Fibroblast of lung (primary cell): ENCODE measurements around the gene COL8A1. TPM values are rescaled to one million over a fixed set of nuclear protein-coding genes. Genes with fewer than 3 reads are reported as not detected.
A peak's percentile ranks its signal among the peaks of the same experiment; 100 is the strongest.

ENCODE experiments used
- DNase-seq, 2 donors: peaks; one replicate each; pipeline versions ENCODE4 v3.0.0 to v3.0.0-alpha.2; 2010; ENCODE audit warnings: low read depth in 2 of 2
- H2AFZ ChIP-seq: 2 replicates; pipeline ENCODE4 v1.5.1; 2012; ENCODE audit warnings: low read length, control low read depth, inconsistent platforms
- H3K27ac ChIP-seq: 2 replicates; pipeline ENCODE4 v1.5.1; 2011; ENCODE audit warnings: low read length, control low read depth; ENCODE audit not compliant: insufficient read depth
- H3K27me3 ChIP-seq: 2 replicates; pipeline ENCODE4 v1.5.1; 2011; ENCODE audit warnings: mild to moderate bottlenecking, low read length; ENCODE audit not compliant: control insufficient read depth, insufficient read depth
- H3K36me3 ChIP-seq: 2 replicates; pipeline ENCODE4 v1.5.1; 2011; ENCODE audit warnings: low read length; ENCODE audit not compliant: control insufficient read depth, insufficient read depth
- H3K4me1 ChIP-seq: 2 replicates; pipeline ENCODE4 v1.5.1; 2011; ENCODE audit warnings: low read length; ENCODE audit not compliant: control insufficient read depth, insufficient read depth; ENCODE audit errors: extremely low read depth
- H3K4me2 ChIP-seq: 2 replicates; pipeline ENCODE4 v1.5.1; 2011; ENCODE audit warnings: low read length, control low read depth; ENCODE audit not compliant: insufficient read depth; ENCODE audit errors: extremely low read depth
- H3K4me3 ChIP-seq, 4 experiments: fragments of 200-600 bp in 1 of 4; sonication (generic) in 1 of 4; replicated peaks in 1 of 4; 2 replicates each; pipeline ENCODE4 v1.5.1; 2011 to 2016; ENCODE audit warnings: low read length in 4 of 4, low read depth in 3 of 4, mild to moderate bottlenecking in 3 of 4, control low read depth in 2 of 4, inconsistent platforms in 1 of 4, mixed read lengths in 1 of 4; ENCODE audit not compliant: insufficient read depth in 1 of 4; ENCODE audit errors: control extremely low read depth in 1 of 4
- H3K79me2 ChIP-seq: 2 replicates; pipeline ENCODE4 v1.5.1; 2012; ENCODE audit warnings: mild to moderate bottlenecking, low read length, inconsistent platforms; ENCODE audit not compliant: control insufficient read depth, insufficient read depth
- H3K9ac ChIP-seq: 2 replicates; pipeline ENCODE4 v1.5.1; 2011; ENCODE audit warnings: mild to moderate bottlenecking, low read length, control low read depth; ENCODE audit not compliant: insufficient read depth
- H3K9me3 ChIP-seq: 2 replicates; pipeline ENCODE4 v1.5.1; 2012; ENCODE audit warnings: low read depth, low read length; ENCODE audit not compliant: control insufficient read depth, insufficient read depth
- H4K20me1 ChIP-seq: 2 replicates; pipeline ENCODE4 v1.5.1; 2011; ENCODE audit warnings: low read length; ENCODE audit not compliant: control insufficient read depth, insufficient read depth; ENCODE audit errors: extremely low read depth
- EZH2 ChIP-seq: IDR thresholded peaks from 2 replicates; pipeline ENCODE4 v1.5.1; 2012; ENCODE audit warnings: low read length, control low read depth, mild to moderate bottlenecking; ENCODE audit errors: missing control alignments
- polyA plus RNA-seq, 2 donors: library from polyadenylated mRNA; depleted of rRNA in 1 of 2; stranded (reverse) in 1 of 2; unstranded in 1 of 2; fragments of >200 nt; gene quantifications; 2 replicates each; pipeline ENCODE4 v1.2.1, GENCODE V29; 2011 to 2012; ENCODE audit warnings: missing spikeins in 1 of 2
- total RNA-seq: library from RNA; depleted of rRNA; stranded (reverse); fragments of >200 nt; gene quantifications from 2 replicates; pipeline ENCODE4 v1.2.1, GENCODE V29; 2014
- TF ChIP-seq, protein P1 (sequence below), 2 donors: IDR thresholded peaks in 1 of 2; conservative IDR thresholded peaks in 1 of 2; 1 replicate in 1 of 2; 2 replicates in 1 of 2; pipeline ENCODE4 v1.5.1; 2011 to 2012; ENCODE audit warnings: low read length in 2 of 2, control low read depth in 1 of 2, inconsistent platforms in 1 of 2, low read depth in 1 of 2, mild to moderate bottlenecking in 1 of 2

COL8A1 gene
- total and polyA plus RNA-seq, 2 donors (not counting 1 experiment from before 2014, with no cell fraction given): 85.4 to 215 TPM

DNA sequence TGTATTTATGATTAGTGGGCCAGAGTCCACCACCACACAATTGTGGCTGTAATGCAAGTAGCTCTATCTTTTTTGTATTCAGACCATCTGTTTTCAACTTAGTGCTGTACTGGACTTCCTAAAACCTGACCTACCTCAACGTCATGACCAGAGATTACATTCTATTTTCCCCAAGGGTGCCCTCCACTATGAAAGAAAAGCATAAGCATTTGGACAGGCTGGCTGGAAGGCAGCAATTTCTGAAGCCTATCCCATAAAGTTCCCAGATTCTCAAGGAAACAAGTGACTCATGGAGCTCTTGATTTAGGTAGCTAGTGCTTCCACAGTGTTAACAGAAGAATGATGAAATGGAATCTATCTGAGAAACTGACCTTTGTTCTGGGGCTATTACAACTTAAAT is 75.8 kb downstream of the COL8A1 start:
- Histone ChIP-seq H3K4me3 (no peak overlapping the region), H3K36me3 (no peaks in the 10 kb centered on the region), H3K9ac (no peak overlapping the region), H2AFZ (no peak overlapping the region), H3K79me2 (no peaks in the 10 kb centered on the region), H3K9me3 (no peaks in the 10 kb centered on the region), H3K4me2 (no peak overlapping the region), H3K27ac (no peak overlapping the region), H4K20me1 (no peaks in the 10 kb centered on the region), H3K4me1 (no peaks in the 10 kb centered on the region), H3K27me3 (no peaks in the 10 kb centered on the region)
- TF ChIP-seq, protein P1, sequence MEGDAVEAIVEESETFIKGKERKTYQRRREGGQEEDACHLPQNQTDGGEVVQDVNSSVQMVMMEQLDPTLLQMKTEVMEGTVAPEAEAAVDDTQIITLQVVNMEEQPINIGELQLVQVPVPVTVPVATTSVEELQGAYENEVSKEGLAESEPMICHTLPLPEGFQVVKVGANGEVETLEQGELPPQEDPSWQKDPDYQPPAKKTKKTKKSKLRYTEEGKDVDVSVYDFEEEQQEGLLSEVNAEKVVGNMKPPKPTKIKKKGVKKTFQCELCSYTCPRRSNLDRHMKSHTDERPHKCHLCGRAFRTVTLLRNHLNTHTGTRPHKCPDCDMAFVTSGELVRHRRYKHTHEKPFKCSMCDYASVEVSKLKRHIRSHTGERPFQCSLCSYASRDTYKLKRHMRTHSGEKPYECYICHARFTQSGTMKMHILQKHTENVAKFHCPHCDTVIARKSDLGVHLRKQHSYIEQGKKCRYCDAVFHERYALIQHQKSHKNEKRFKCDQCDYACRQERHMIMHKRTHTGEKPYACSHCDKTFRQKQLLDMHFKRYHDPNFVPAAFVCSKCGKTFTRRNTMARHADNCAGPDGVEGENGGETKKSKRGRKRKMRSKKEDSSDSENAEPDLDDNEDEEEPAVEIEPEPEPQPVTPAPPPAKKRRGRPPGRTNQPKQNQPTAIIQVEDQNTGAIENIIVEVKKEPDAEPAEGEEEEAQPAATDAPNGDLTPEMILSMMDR (conservative IDR thresholded peaks at IDR 0.05 in 1 of 2, IDR thresholded peaks at IDR 0.05 in 1 of 2; ENCODE audit: low read depth in 1 of 2, low read length in 2 of 2): no peak
- no peak for TF ChIP-seq EZH2
- DNase-seq: peak; percentile 17 to 77

DNA sequence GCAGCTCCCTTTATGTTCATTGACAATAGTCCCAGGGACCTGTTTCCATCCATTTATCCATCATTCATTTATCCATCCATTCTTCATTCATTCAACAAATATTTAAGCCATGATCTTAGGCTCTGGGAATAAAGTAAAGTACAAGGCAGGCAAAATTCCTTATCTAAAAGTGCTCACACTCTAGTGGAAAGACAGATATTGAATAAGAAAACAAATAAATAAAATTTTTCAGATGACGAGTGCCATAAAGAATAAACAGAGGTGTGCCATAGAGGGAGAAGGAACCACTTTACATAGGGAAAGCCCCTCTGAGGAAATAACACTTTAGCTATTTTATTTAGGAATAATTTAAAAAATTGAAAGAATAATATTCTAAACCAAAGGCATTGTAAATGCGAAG is 76.2 kb downstream of the COL8A1 start:
- no peaks in the 10 kb centered on the region for H3K4me1 ChIP-seq
- H3K4me3 ChIP-seq: no peak overlapping the region
- H3K4me2 ChIP-seq: no peak overlapping the region
- H3K36me3 ChIP-seq: no peaks in the 10 kb centered on the region
- no peak overlapping the region for H3K27ac ChIP-seq
- H4K20me1 ChIP-seq: no peaks in the 10 kb centered on the region
- no peaks in the 10 kb centered on the region for H3K27me3 ChIP-seq
- H3K9ac ChIP-seq: no peak overlapping the region
- no peaks in the 10 kb centered on the region for H3K79me2 ChIP-seq
- H2AFZ ChIP-seq: no peak overlapping the region
- no peak for DNase-seq
- no peak for TF ChIP-seq EZH2
- TF ChIP-seq, protein P1 (conservative IDR thresholded peaks at IDR 0.05 in 1 of 2, IDR thresholded peaks at IDR 0.05 in 1 of 2; ENCODE audit: low read depth in 1 of 2, low read length in 2 of 2): no peak
- H3K9me3 ChIP-seq: no peaks in the 10 kb centered on the region

DNA sequence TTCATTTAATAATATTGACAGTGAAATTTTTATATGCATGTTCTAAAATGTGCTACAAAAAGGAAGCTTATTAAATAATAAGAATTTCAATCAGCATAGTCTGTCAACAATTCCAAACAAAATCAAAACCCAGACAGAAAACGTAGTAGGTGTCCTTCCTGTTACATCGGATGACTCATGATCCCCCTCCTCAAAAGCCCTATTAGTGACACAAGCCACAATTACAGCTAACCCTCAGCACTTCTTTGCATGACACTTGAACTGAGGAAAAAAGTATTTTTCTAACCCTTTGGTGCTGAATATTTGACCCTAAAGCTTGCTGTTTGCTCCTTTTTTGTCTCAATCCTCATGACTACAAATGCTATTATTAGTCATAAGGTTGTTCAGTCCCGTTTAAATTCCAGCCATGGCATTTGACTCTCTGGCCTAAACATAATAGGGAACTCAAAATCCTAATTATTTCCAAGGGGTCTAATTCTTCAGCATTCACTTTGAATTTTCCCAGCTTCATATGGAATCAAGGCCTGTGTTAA is 78.1 kb downstream of the COL8A1 start:
- Histone ChIP-seq H3K4me1 (peaks cover 5% of the 10 kb centered on the region), H3K79me2 (no peaks in the 10 kb centered on the region), H3K9ac (no peak overlapping the region), H3K4me2 (no peak overlapping the region), H3K4me3 (no peak overlapping the region), H4K20me1 (no peaks in the 10 kb centered on the region), H2AFZ (no peak overlapping the region), H3K36me3 (no peaks in the 10 kb centered on the region), H3K27ac (no peak overlapping the region), H3K9me3 (no peaks in the 10 kb centered on the region), H3K27me3 (no peaks in the 10 kb centered on the region)
- peak in 1 of 2 donors; percentile 30 for DNase-seq
- no peak for TF ChIP-seq EZH2
- TF ChIP-seq, protein P1 (conservative IDR thresholded peaks at IDR 0.05 in 1 of 2, IDR thresholded peaks at IDR 0.05 in 1 of 2; ENCODE audit: low read depth in 1 of 2, low read length in 2 of 2): no peak
